Neuronal stem cell (in vitro differentiated cells): ENCODE data around the gene STIMATE.

Source experiments
- DNase-seq: peaks from one replicate; pipeline ENCODE4 v3.0.0-alpha.2; 2013; ENCODE audit warnings: low spot score
- H2AFZ ChIP-seq: one replicate; pipeline ENCODE4 v1.6.1; 2013; ENCODE audit warnings: mild to moderate bottlenecking, low read length, inconsistent platforms
- H2AK5ac ChIP-seq: 2 replicates; pipeline ENCODE4 v1.6.1; 2013; ENCODE audit warnings: low read depth, mild to moderate bottlenecking, inconsistent platforms, low read length, moderate library complexity, mixed read lengths
- H2BK120ac ChIP-seq: 2 replicates; pipeline ENCODE4 v1.6.1; 2013; ENCODE audit warnings: low read depth, mild to moderate bottlenecking, inconsistent platforms, low read length, moderate library complexity, mixed read lengths
- H2BK12ac ChIP-seq: one replicate; pipeline ENCODE4 v1.6.1; 2013; ENCODE audit warnings: low read length, inconsistent platforms
- H2BK15ac ChIP-seq: 2 replicates; pipeline ENCODE4 v1.6.1; 2013; ENCODE audit warnings: mild to moderate bottlenecking, low read length, inconsistent platforms, mixed read lengths
- H2BK5ac ChIP-seq: one replicate; pipeline ENCODE4 v1.6.1; 2013; ENCODE audit warnings: inconsistent platforms, mild to moderate bottlenecking, low read length, moderate library complexity
- H3K14ac ChIP-seq: one replicate; pipeline ENCODE4 v1.6.1; 2013; ENCODE audit warnings: low read length, inconsistent platforms
- H3K18ac ChIP-seq: 2 replicates; pipeline ENCODE4 v1.6.1; 2013; ENCODE audit warnings: low read length, inconsistent platforms
- H3K23ac ChIP-seq: 2 replicates; pipeline ENCODE4 v1.6.1; 2013; ENCODE audit warnings: low read depth, mild to moderate bottlenecking, mixed read lengths, low read length, inconsistent platforms; ENCODE audit not compliant: poor library complexity
- H3K27ac ChIP-seq: replicated peaks from 3 replicates; pipeline ENCODE4 v1.5.1; 2013; ENCODE audit warnings: low read length, inconsistent platforms
- H3K27me3 ChIP-seq, 3 experiments: 2 replicates each; pipeline ENCODE4 v1.6.1; 2013; ENCODE audit warnings: low read length in 3 of 3, mild to moderate bottlenecking in 2 of 3, inconsistent platforms in 1 of 3, low read depth in 1 of 3, mixed read lengths in 1 of 3, moderate library complexity in 1 of 3; ENCODE audit not compliant: control insufficient read depth in 3 of 3, insufficient read depth in 3 of 3
- H3K36me3 ChIP-seq, 2 donors: replicated peaks in 1 of 2; 2 replicates each; pipeline ENCODE4 v1.6.1; 2013; ENCODE audit warnings: low read length in 2 of 2; ENCODE audit not compliant: control insufficient read depth in 2 of 2, insufficient read depth in 2 of 2
- H3K4ac ChIP-seq: 2 replicates; pipeline ENCODE4 v1.6.1; 2013; ENCODE audit warnings: inconsistent platforms, mild to moderate bottlenecking, low read length, moderate library complexity
- H3K4me1 ChIP-seq, 2 donors: 1 replicate in 1 of 2; 2 replicates in 1 of 2; pipeline ENCODE4 v1.6.1; 2013; ENCODE audit warnings: low read length in 2 of 2, low read depth in 1 of 2; ENCODE audit not compliant: control insufficient read depth in 2 of 2, insufficient read depth in 1 of 2
- H3K4me2 ChIP-seq: one replicate; pipeline ENCODE4 v1.6.1; 2013; ENCODE audit warnings: mild to moderate bottlenecking, low read length, inconsistent platforms; ENCODE audit not compliant: insufficient read depth, poor library complexity, severe bottlenecking
- H3K4me3 ChIP-seq, 2 donors: 2 replicates each; pipeline ENCODE4 v1.5.1; 2013; ENCODE audit warnings: low read length in 2 of 2, mild to moderate bottlenecking in 2 of 2, inconsistent platforms in 1 of 2, moderate library complexity in 1 of 2
- H3K79me1 ChIP-seq: one replicate; pipeline ENCODE4 v1.6.1; 2013; ENCODE audit warnings: low read depth, mild to moderate bottlenecking, inconsistent platforms, low read length, moderate library complexity
- H3K9ac ChIP-seq: one replicate; pipeline ENCODE4 v1.6.1; 2013; ENCODE audit warnings: mild to moderate bottlenecking, low read depth, low read length, inconsistent platforms; ENCODE audit not compliant: poor library complexity
- H3K9me3 ChIP-seq, 2 donors: replicated peaks in 1 of 2; 2 replicates each; pipeline versions ENCODE3 to v1.6.1; 2013; ENCODE audit warnings: low read length in 2 of 2, mild to moderate bottlenecking in 2 of 2, inconsistent platforms in 1 of 2, low read depth in 1 of 2, mixed read lengths in 1 of 2, moderate library complexity in 1 of 2; ENCODE audit not compliant: control insufficient read depth in 2 of 2, insufficient read depth in 1 of 2
- H4K8ac ChIP-seq: one replicate; pipeline ENCODE4 v1.6.1; 2013; ENCODE audit warnings: low read depth, mild to moderate bottlenecking, inconsistent platforms, low read length, moderate library complexity
- H4K91ac ChIP-seq: one replicate; pipeline ENCODE4 v1.6.1; 2013; ENCODE audit warnings: low read length, low read depth, mild to moderate bottlenecking, inconsistent platforms; ENCODE audit not compliant: poor library complexity
- WGBS, 2 donors: extraction: QIAGEN DNeasy Blood & Tissue Kit; methylation state at CpG; one replicate each; pipeline ENCODE4 v1.1.7; 2013; ENCODE audit warnings: missing lambda C conversion rate in 2 of 2, mixed read lengths in 1 of 2; ENCODE audit not compliant: insufficient read length in 2 of 2, insufficient replicate concordance in 1 of 2; ENCODE audit errors: extremely low coverage in 2 of 2; 5-methylcytosine and 5-hydroxymethylcytosine counted together

The STIMATE gene

DNA sequence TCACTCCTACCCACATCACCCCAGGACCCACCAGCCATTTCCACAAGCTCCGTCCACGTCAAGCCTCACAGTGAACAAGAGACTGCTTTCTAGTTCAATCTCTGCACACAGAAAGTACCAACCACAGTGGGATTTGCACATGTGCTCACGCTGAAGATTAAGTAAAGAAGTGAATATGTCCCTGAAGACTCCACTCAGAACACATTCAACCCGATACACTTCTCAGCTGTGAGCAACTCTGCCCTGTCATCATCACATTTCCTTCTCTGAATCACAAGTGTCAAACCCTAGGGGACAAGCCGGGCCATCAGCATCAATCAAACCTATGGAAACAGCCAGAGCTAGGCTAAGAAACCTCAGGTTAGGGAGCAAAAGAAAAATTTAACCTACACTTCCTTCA lies 1.9 kb downstream of the STIMATE start:
- Histone ChIP-seq H3K27ac (no peak overlapping the region), H2BK12ac (no peak overlapping the region), H2BK5ac (no peak overlapping the region), H3K9ac (no peak overlapping the region), H3K18ac (no peak overlapping the region), H3K4me1 (peaks cover 4 to 6% of the 10 kb centered on the region in 2 donors), H3K4ac (no peak overlapping the region), H3K4me2 (no peak overlapping the region), H2BK15ac (no peak overlapping the region), H3K14ac (no peak overlapping the region), H3K36me3 (peaks cover 2 to 3% of the 10 kb centered on the region in 2 donors), H3K4me3 (no peak overlapping the region), H3K27me3 (no peaks in the 10 kb centered on the region), H2AK5ac (no peak overlapping the region), H4K91ac (no peak overlapping the region), H2AFZ (no peak overlapping the region), H4K8ac (no peak overlapping the region), H2BK120ac (no peak overlapping the region), H3K23ac (no peak overlapping the region), H3K9me3 (no peaks in the 10 kb centered on the region), H3K79me1 (no peaks in the 10 kb centered on the region)
- no CpG with 5 or more reads among the region's 5 CpGs for WGBS, 2 donors
- no peak for DNase-seq

- Histone ChIP-seq H2BK120ac (no peak overlapping the region), H3K4ac (no peak overlapping the region), H3K4me2 (no peak overlapping the region), H2BK15ac (no peak overlapping the region), H4K8ac (no peak overlapping the region), H3K9me3 (no peaks in the 10 kb centered on the region), H3K4me3 (no peak overlapping the region), H3K27ac (no peak overlapping the region), H2BK12ac (no peak overlapping the region), H3K4me1 (peaks cover 4 to 6% of the 10 kb centered on the region in 2 donors), H3K18ac (no peak overlapping the region), H3K79me1 (no peaks in the 10 kb centered on the region), H4K91ac (no peak overlapping the region), H3K14ac (no peak overlapping the region), H3K9ac (peak overlapping the region; percentile 27), H3K23ac (no peak overlapping the region), H2AK5ac (no peak overlapping the region), H2AFZ (no peak overlapping the region), H2BK5ac (no peak overlapping the region), H3K27me3 (no peaks in the 10 kb centered on the region), H3K36me3 (peaks cover 2 to 4% of the 10 kb centered on the region in 2 donors)
- no CpG with 5 or more reads among the region's 10 CpGs for WGBS, 2 donors
- DNase-seq = no peak
Measured at GRCh38 chr3:52894756-52895155, 2.6 kb downstream of the STIMATE start.

- Histone ChIP-seq H3K79me1 (peaks cover 2% of the 10 kb centered on the region), H3K27me3 (no peaks in the 10 kb centered on the region), H3K9me3 (no peaks in the 10 kb centered on the region), H2BK15ac (no peak overlapping the region), H3K9ac (no peak overlapping the region), H3K4ac (no peak overlapping the region), H2BK5ac (no peak overlapping the region), H2BK12ac (no peak overlapping the region), H3K4me2 (no peak overlapping the region), H3K18ac (no peak overlapping the region), H3K4me1 (peaks cover 4 to 6% of the 10 kb centered on the region in 2 donors), H2BK120ac (no peak overlapping the region), H3K14ac (no peak overlapping the region), H4K8ac (no peak overlapping the region), H3K36me3 (peaks cover 2 to 4% of the 10 kb centered on the region in 2 donors), H3K4me3 (no peak overlapping the region), H4K91ac (no peak overlapping the region), H2AFZ (no peak overlapping the region), H3K27ac (no peak overlapping the region), H3K23ac (no peak overlapping the region), H2AK5ac (no peak overlapping the region)
- DNase-seq = no peak
- WGBS, 2 donors = no CpG with 5 or more reads among the region's 4 CpGs
Measured at GRCh38 chr3:52893723-52894122, 3.6 kb downstream of the STIMATE start.

DNA sequence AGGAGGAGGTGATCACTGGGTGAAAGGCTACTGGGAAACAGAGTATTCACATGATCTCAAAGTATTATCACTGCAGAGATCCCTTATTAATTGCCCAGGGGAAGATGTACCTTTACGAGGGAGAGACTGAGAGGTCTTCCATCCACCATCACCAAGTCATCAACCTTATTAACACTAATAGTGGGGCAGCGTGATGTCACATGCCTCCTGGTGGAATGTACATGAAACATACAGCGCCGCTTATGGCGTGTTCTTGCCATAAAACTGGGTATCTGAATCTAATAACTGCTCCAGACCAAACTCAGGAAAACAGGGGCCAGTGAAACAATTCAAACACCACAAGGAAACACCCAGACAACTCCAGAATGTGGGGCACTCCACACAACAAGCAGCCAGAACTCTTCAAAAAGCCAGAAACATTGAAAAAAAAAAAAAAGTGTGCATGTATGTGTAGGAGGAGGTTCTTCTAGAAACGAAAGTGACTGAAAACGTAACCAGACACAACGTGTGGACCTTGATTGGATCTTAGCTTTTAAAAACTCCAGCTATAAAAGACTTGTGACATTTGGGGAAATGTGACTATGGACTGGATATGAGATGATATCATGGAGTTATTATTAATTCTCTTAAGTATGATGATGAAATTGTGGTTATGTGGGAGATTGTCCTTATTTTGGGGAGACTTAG lies 4.6 kb downstream of the STIMATE start:
- no peaks in the 10 kb centered on the region for H3K27me3 ChIP-seq
- H3K79me1 ChIP-seq = peaks cover 2% of the 10 kb centered on the region
- no peak overlapping the region for H2BK12ac ChIP-seq
- H3K27ac ChIP-seq = no peak overlapping the region
- H4K8ac ChIP-seq = no peak overlapping the region
- H2BK5ac ChIP-seq = no peak overlapping the region
- H3K4me1 ChIP-seq = peaks cover 4 to 6% of the 10 kb centered on the region in 2 donors
- no peak overlapping the region for H2AFZ ChIP-seq
- H2AK5ac ChIP-seq = no peak overlapping the region
- H3K14ac ChIP-seq = no peak overlapping the region
- no CpG with 5 or more reads among the region's 8 CpGs for WGBS, 2 donors
- H4K91ac ChIP-seq = no peak overlapping the region
- no peak overlapping the region for H3K18ac ChIP-seq
- H3K9ac ChIP-seq = no peak overlapping the region
- H3K4me3 ChIP-seq = no peak overlapping the region
- no peak overlapping the region for H3K4ac ChIP-seq
- no peaks in the 10 kb centered on the region for H3K9me3 ChIP-seq
- H3K4me2 ChIP-seq = no peak overlapping the region
- H3K23ac ChIP-seq = no peak overlapping the region
- no peak overlapping the region for H2BK15ac ChIP-seq
- DNase-seq = no peak
- H2BK120ac ChIP-seq = no peak overlapping the region
- H3K36me3 ChIP-seq = peaks cover 2 to 4% of the 10 kb centered on the region in 2 donors
